PC-9 (cell line): Measurements from ENCODE around the gene STK40.

Source experiments
- CTCF ChIP-seq: fragments of 200-600 bp; sonication (generic); conservative IDR thresholded peaks from 2 replicates; pipeline ENCODE4 v1.6.1; 2017; ENCODE audit warnings: mixed run types, antibody characterized with exemption, mild to moderate bottlenecking, moderate library complexity
- EZH2 ChIP-seq: fragments of 200-600 bp; sonication (generic); IDR thresholded peaks from 2 replicates; pipeline ENCODE4 v1.8.0; 2017; ENCODE audit warnings: antibody characterized with exemption, low read depth

DNA sequence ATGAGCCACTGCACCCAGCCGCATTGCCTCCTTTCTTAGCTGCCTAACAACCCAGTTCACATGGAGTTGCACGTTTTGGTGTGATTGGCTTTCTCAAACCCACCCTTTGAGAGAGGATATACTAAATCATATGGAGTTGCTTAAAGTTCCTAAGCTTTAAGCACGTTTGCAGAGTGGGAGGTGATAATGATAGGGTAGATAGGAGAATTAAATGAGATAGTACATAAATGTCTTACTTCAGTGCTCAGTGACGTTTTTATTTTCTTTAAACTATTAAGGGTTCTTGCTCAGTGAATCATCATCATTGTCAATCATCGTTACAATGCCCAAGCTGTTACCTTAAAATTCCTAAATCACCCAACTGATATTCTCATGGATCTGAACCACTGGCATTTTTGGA is 82.5 kb downstream of the STK40 start:
- TF ChIP-seq CTCF: no peak
- TF ChIP-seq EZH2: no peak
